ENCODE results near the gene RYR1. TPM values are rescaled to one million over a fixed set of nuclear protein-coding genes. Genes with fewer than 3 reads are reported as not detected.

Gene RYR1
- total and polyA plus RNA-seq, 4 donors = 2.8 to 7.6 (median 4.0) TPM

- ATAC-seq (ENCODE audit: insufficient read depth, low FRiP score) (no peak), DNase-seq (no peak)
- WGBS, 2 donors = 94 to 95% methylated on average over 16 of the region's 16 CpGs
- Histone ChIP-seq H3K27me3 (ENCODE audit: control insufficient read depth in 3 of 3, insufficient read depth in 3 of 3, low read length in 2 of 3) (no peaks in the 10 kb centered on the region), H3K36me3 (ENCODE audit: control insufficient read depth in 4 of 4, insufficient read depth in 4 of 4, low read length in 4 of 4) (peaks cover 7 to 28% (median 19%) of the 10 kb centered on the region in 4 donors), H3K4me3 (no peak overlapping the region), H3K9ac (ENCODE audit: insufficient read depth in 1 of 2, low read length in 2 of 2) (no peak overlapping the region), H3K4me1 (ENCODE audit: control insufficient read depth in 5 of 5, insufficient read depth in 5 of 5, low read length in 5 of 5) (peaks cover 0 to 4% (median 0%) of the 10 kb centered on the region in 5 donors), H3K9me3 (ENCODE audit: control insufficient read depth in 4 of 4, insufficient read depth in 3 of 4, low read length in 3 of 4) (peaks cover 0 to 2% (median 0%) of the 10 kb centered on the region in 4 donors), H3K27ac (ENCODE audit: low read depth in 1 of 2, low read length in 1 of 2) (no peak overlapping the region)
- TF ChIP-seq CTCF (IDR thresholded peaks at IDR 0.05; ENCODE audit: control extremely low read depth, extremely low read depth) = no peak
These were observed 199.2 kb downstream of the RYR1 start for GRCh38 chr19:38632476-38633213.

- peak overlapping the region in 1 of 2 donors; percentile 12 for H3K27ac ChIP-seq (ENCODE audit: low read depth in 1 of 2, low read length in 1 of 2)
These were observed 201.4 kb downstream of the RYR1 start for GRCh38 chr19:38634757-38635482.

GRCh38 chr19:38635483-38636399, 202.2 kb downstream of the RYR1 start:
- 90 to 91% methylated on average over 17 of the region's 17 CpGs for WGBS, 2 donors
- DNase-seq (no peak), ATAC-seq (ENCODE audit: insufficient read depth, low FRiP score) (no peak)
- Histone ChIP-seq H3K27me3 (ENCODE audit: control insufficient read depth in 3 of 3, insufficient read depth in 3 of 3, low read length in 2 of 3) (no peaks in the 10 kb centered on the region), H3K4me1 (ENCODE audit: control insufficient read depth in 5 of 5, insufficient read depth in 5 of 5, low read length in 5 of 5) (peaks cover 0 to 4% (median 0%) of the 10 kb centered on the region in 5 donors), H3K9me3 (ENCODE audit: control insufficient read depth in 4 of 4, insufficient read depth in 3 of 4, low read length in 3 of 4) (peaks cover 0 to 2% (median 0%) of the 10 kb centered on the region in 4 donors), H3K27ac (ENCODE audit: low read depth in 1 of 2, low read length in 1 of 2) (peak overlapping the region in 1 of 2 donors; percentile 55), H3K4me3 (no peak overlapping the region), H3K9ac (ENCODE audit: insufficient read depth in 1 of 2, low read length in 2 of 2) (no peak overlapping the region), H3K36me3 (ENCODE audit: control insufficient read depth in 4 of 4, insufficient read depth in 4 of 4, low read length in 4 of 4) (peaks cover 3 to 14% (median 12%) of the 10 kb centered on the region in 4 donors)
- TF ChIP-seq CTCF (IDR thresholded peaks at IDR 0.05; ENCODE audit: control extremely low read depth, extremely low read depth) = no peak

More at GRCh38 chr19:38634757-38635482, 201.4 kb downstream of the RYR1 start:
- H3K4me3 ChIP-seq = no peak overlapping the region
- 67 to 73% methylated on average over 17 of the region's 17 CpGs for WGBS, 2 donors
- peaks cover 0 to 2% (median 0%) of the 10 kb centered on the region in 4 donors for H3K9me3 ChIP-seq (ENCODE audit: control insufficient read depth in 4 of 4, insufficient read depth in 3 of 4, low read length in 3 of 4)
- peak; percentile 82 for TF ChIP-seq CTCF (IDR thresholded peaks at IDR 0.05; ENCODE audit: control extremely low read depth, extremely low read depth)
- peak; percentile 75 to 83 (median 82) for DNase-seq
- peak; percentile 36 for ATAC-seq (ENCODE audit: insufficient read depth, low FRiP score)
- no peak overlapping the region for H3K9ac ChIP-seq (ENCODE audit: insufficient read depth in 1 of 2, low read length in 2 of 2)
- H3K36me3 ChIP-seq (ENCODE audit: control insufficient read depth in 4 of 4, insufficient read depth in 4 of 4, low read length in 4 of 4) = peaks cover 3 to 16% (median 12%) of the 10 kb centered on the region in 4 donors
- H3K27me3 ChIP-seq (ENCODE audit: control insufficient read depth in 3 of 3, insufficient read depth in 3 of 3, low read length in 2 of 3) = no peaks in the 10 kb centered on the region
- H3K4me1 ChIP-seq (ENCODE audit: control insufficient read depth in 5 of 5, insufficient read depth in 5 of 5, low read length in 5 of 5) = peaks cover 0 to 4% (median 0%) of the 10 kb centered on the region in 5 donors

Other genes starting within 250 kb of the RYR1 start
- gene DPF1, start 209.5 kb upstream of the RYR1 start, total RNA-seq = 1 to 10 TPM; 1.3 to 1.7 TPM
- gene DPF1, start 209.5 kb upstream of the RYR1 start, polyA plus RNA-seq = 1 to 10 TPM in 1 of 2 donors, not detected in 1; 1.4 TPM
- gene PPP1R14A, start 177.3 kb upstream of the RYR1 start, total RNA-seq = 100 to 1,000 TPM in 1 of 2 donors, 10 to 100 TPM in 1; 12.4 to 124 TPM
- 100 to 1,000 TPM in 1 of 2 donors, 10 to 100 TPM in 1; 80.9 to 166 TPM for gene PPP1R14A, start 177.3 kb upstream of the RYR1 start, polyA plus RNA-seq
- gene SPINT2, start 169.1 kb upstream of the RYR1 start, total RNA-seq = 100 to 1,000 TPM; 145 to 240 TPM
- 100 to 1,000 TPM; 255 to 259 TPM for gene SPINT2, start 169.1 kb upstream of the RYR1 start, polyA plus RNA-seq
- 10 to 100 TPM; 32.0 to 91.8 TPM for gene C19orf33, start 129.4 kb upstream of the RYR1 start, total RNA-seq
- gene C19orf33, start 129.4 kb upstream of the RYR1 start, polyA plus RNA-seq = 100 to 1,000 TPM; 170 to 687 TPM
- 10 to 100 TPM; 22.0 to 53.2 TPM for gene YIF1B, start 117.7 kb upstream of the RYR1 start, total RNA-seq
- gene YIF1B, start 117.7 kb upstream of the RYR1 start, polyA plus RNA-seq = 100 to 1,000 TPM in 1 of 2 donors, 10 to 100 TPM in 1; 54.2 to 107 TPM
- gene KCNK6, start 113.8 kb upstream of the RYR1 start, total RNA-seq = 1 to 10 TPM; 3.0 to 9.5 TPM
- gene KCNK6, start 113.8 kb upstream of the RYR1 start, polyA plus RNA-seq = 10 to 100 TPM in 1 of 2 donors, 1 to 10 TPM in 1; 7.6 to 10.8 TPM
- 10 to 100 TPM; 12.3 to 14.0 TPM for gene CATSPERG, start 97.9 kb upstream of the RYR1 start, total RNA-seq
- 1 to 10 TPM; 4.5 to 7.6 TPM for gene CATSPERG, start 97.9 kb upstream of the RYR1 start, polyA plus RNA-seq
- 100 to 1,000 TPM; 134 to 163 TPM for gene PSMD8, start 59.1 kb upstream of the RYR1 start, total RNA-seq
- 100 to 1,000 TPM in 1 of 2 donors, 10 to 100 TPM in 1; 65.4 to 233 TPM for gene PSMD8, start 59.1 kb upstream of the RYR1 start, polyA plus RNA-seq
- under 1 TPM; 0.17 to 0.61 TPM for gene GGN, start 45.7 kb upstream of the RYR1 start, total RNA-seq
- under 1 TPM; 0.33 to 0.44 TPM for gene GGN, start 45.7 kb upstream of the RYR1 start, polyA plus RNA-seq
- gene SPRED3, start 45.0 kb upstream of the RYR1 start, total RNA-seq = 1 to 10 TPM in 1 of 2 donors, under 1 TPM in 1; 0.09 to 2.6 TPM
- gene SPRED3, start 45.0 kb upstream of the RYR1 start, polyA plus RNA-seq = 1 to 10 TPM; 1.2 to 1.4 TPM
- gene FAM98C, start 30.6 kb upstream of the RYR1 start, total RNA-seq = 10 to 100 TPM; 13.1 to 22.0 TPM
- gene FAM98C, start 30.6 kb upstream of the RYR1 start, polyA plus RNA-seq = 10 to 100 TPM; 19.8 to 20.6 TPM
- gene RASGRP4, start 7.5 kb upstream of the RYR1 start, total RNA-seq = 10 to 100 TPM in 1 of 2 donors, 1 to 10 TPM in 1; 4.5 to 12.9 TPM
- 10 to 100 TPM in 1 of 2 donors, 1 to 10 TPM in 1; 3.5 to 39.0 TPM for gene RASGRP4, start 7.5 kb upstream of the RYR1 start, polyA plus RNA-seq
- 1 to 10 TPM; 4.0 to 9.8 TPM for gene MAP4K1, start 184.3 kb downstream of the RYR1 start, total RNA-seq
- gene MAP4K1, start 184.3 kb downstream of the RYR1 start, polyA plus RNA-seq = 10 to 100 TPM in 1 of 2 donors, 1 to 10 TPM in 1; 7.0 to 13.1 TPM
- 100 to 1,000 TPM; 142 to 243 TPM for gene EIF3K, start 185.5 kb downstream of the RYR1 start, total RNA-seq
- gene EIF3K, start 185.5 kb downstream of the RYR1 start, polyA plus RNA-seq = 100 to 1,000 TPM; 266 to 344 TPM
- 100 to 1,000 TPM; 339 to 552 TPM for gene ACTN4, start 214.0 kb downstream of the RYR1 start, total RNA-seq
- gene ACTN4, start 214.0 kb downstream of the RYR1 start, polyA plus RNA-seq = 100 to 1,000 TPM; 229 to 394 TPM